ENCODE results near the gene RAD51B.

GRCh38 chr14:68380329-68380741 is 560.8 kb downstream of the RAD51B start:
- TF ChIP-seq CTCF (IDR thresholded peaks at IDR 0.05) (no peak), EP300 (IDR thresholded peaks at IDR 0.05; ENCODE audit: low read depth) (no peak), POLR2A (IDR thresholded peaks at IDR 0.05) (no peak), POLR2AphosphoS5 (IDR thresholded peaks at IDR 0.05) (no peak)
